Measurements from ENCODE around the gene ARFIP2.

Gene ARFIP2

DNA sequence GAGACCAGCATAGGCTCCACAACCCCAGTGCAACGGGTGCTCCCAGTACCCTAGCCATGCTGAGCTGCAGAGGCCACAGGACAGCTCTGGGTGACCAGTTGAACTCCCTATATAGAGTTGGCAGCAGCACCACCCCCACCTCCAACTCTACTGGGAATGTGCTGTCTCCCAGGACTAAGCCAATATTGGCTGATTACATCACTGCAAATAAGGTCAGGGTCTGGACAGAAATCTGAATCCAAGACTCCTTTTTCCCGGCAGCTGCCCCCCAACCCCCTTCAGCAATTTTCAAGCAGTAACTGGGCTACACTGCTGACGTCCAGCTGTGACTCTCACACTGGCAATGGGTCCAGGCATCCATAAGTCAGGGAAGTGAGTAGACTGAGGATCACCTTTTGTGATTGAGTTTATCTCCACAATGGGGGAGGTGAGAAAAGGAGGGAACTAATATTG, 40.2 kb downstream of the ARFIP2 start, which contains the start of gene HPX:
HPX (minus strand) TSS at position 82 of the 453 bp plus-strand sequence; CDS start at position 58, 24 bp downstream.
- no peak for DNase-seq

GRCh38 chr11:6438979-6439571, 42.1 kb downstream of the ARFIP2 start:
- no peak for DNase-seq

DNA sequence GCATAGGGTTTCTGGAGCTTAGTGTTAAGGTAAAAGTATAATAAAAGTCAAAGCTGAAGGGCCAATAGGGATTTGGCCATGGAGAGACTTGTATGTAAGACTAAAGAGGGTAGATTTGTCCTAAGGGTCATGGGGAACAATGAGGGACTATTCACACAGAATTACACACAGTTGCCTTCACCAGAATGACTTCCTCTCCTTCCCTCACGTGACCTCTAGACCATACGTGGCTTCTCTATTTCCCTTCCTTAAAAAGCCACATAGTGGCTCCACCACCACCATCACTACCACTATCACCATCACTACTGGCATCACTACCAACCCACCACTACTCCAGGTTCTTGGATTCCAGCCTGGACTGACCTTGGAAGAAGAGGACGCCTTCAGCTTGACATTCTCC, 43.1 kb downstream of the ARFIP2 start:
- DNase-seq, result no peak

- no peak for DNase-seq
Observed at GRCh38 chr11:6437423-6437822, 43.7 kb downstream of the ARFIP2 start.

- DNase-seq, result no peak
Observed at GRCh38 chr11:6433998-6434660, 47.0 kb downstream of the ARFIP2 start.

- DNase-seq, result no peak
Observed at GRCh38 chr11:6431861-6432260, 49.3 kb downstream of the ARFIP2 start.

- DNase-seq, result no peak
Observed at GRCh38 chr11:6427516-6427915, 53.6 kb downstream of the ARFIP2 start.
